Ovary (tissue), 9 donors: ENCODE measurements around the gene LRRC26. TPM values are rescaled to one million over a fixed set of nuclear protein-coding genes. Genes with fewer than 3 reads are reported as not detected.
A peak's percentile ranks its signal among the peaks of the same experiment; 100 is the strongest.

Source experiments
- DNase-seq, 5 donors: peaks; one replicate each; pipeline ENCODE4 v3.0.0-alpha.2; 2019 to 2020
- H3K27ac ChIP-seq, 2 donors: fragments of 200-600 bp; one replicate each; pipeline versions ENCODE4 v1.5.1 to v1.8.0; 2019 to 2022
- H3K27me3 ChIP-seq: fragments of 200-600 bp; one replicate; pipeline ENCODE4 v1.8.0; 2022
- H3K36me3 ChIP-seq: fragments of 200-600 bp; sonication (generic); one replicate; pipeline ENCODE4 v1.5.1; 2019
- H3K4me1 ChIP-seq: one replicate; pipeline ENCODE4 v1.8.1; 2013; ENCODE audit warnings: mild to moderate bottlenecking, moderate library complexity; ENCODE audit not compliant: insufficient read depth
- H3K4me3 ChIP-seq: fragments of 200-600 bp; sonication (generic); one replicate; pipeline ENCODE4 v1.5.1; 2017
- H3K9me3 ChIP-seq, 2 donors: fragments of 200-600 bp in 1 of 2; sonication (generic) in 1 of 2; one replicate each; pipeline versions ENCODE4 v1.5.1 to v1.8.1; 2013 to 2019; ENCODE audit warnings: mild to moderate bottlenecking in 1 of 2, moderate library complexity in 1 of 2
- EP300 ChIP-seq: sonication (generic); formaldehyde crosslinking; IDR thresholded peaks from one replicate; pipeline ENCODE4 v1.6.1; 2017; ENCODE audit warnings: antibody characterized with exemption
- POLR2A ChIP-seq: fragments of 450-650 bp; IDR thresholded peaks from one replicate; pipeline ENCODE4 v1.6.1; 2017; ENCODE audit warnings: antibody characterized with exemption, mild to moderate bottlenecking, moderate library complexity
- WGBS, 3 donors: extraction: QIAGEN DNeasy Blood & Tissue Kit in 1 of 3; methylation state at CpG; one replicate each; pipeline versions ENCODE4 v1.1.5 to v1.1.7; 2013 to 2017; 5-methylcytosine and 5-hydroxymethylcytosine counted together
- intact Hi-C, 4 donors: fragments of 100-400 bp; cut with DNase I; formaldehyde crosslinking; loops; one replicate each; pipeline versions ENCODE4 v1.11.0 to v1.15.1; 2022 to 2023
- polyA plus RNA-seq, 2 donors: library from polyadenylated mRNA; stranded (reverse); fragments of 200-250 nt in 1 of 2; fragments of 350-450 nt in 1 of 2; fragmentation: Illumina TruSeq in 1 of 2; extraction: RNeasy Lipid Tissue Mini Kit (QIAGEN cat#74804) in 1 of 2; gene quantifications; one replicate each; pipeline ENCODE4 v1.2.3, GENCODE V29; 2013 to 2014
- total RNA-seq, 7 donors: library from RNA; depleted of rRNA in 2 of 7; stranded (reverse); fragments of >200 nt in 2 of 7; fragmentation: NEBNext Ultra II Directional in 3 of 7; extraction: Animal tissue kit (Norgen Biotek cat#: 25700) in 3 of 7; gene quantifications; one replicate each; pipeline versions ENCODE4 v1.1.0 to v1.2.4, GENCODE V29; 2016 to 2023
- TF ChIP-seq, protein P1 (sequence below), 3 donors: fragments of 450-650 bp in 2 of 3; fragments of 200-600 bp in 1 of 3; IDR thresholded peaks; one replicate each; pipeline versions ENCODE4 v1.5.1 to v1.8.0; 2016 to 2022; ENCODE audit warnings: antibody characterized with exemption in 3 of 3, mild to moderate bottlenecking in 1 of 3
- donor health status: DM: no; HTN: no; CAD: no; lungs with moderate emphysema.
- donor health status: DM: no; HTN: no; CAD: no.
- donor health status: Bipolar disorder and iron deficiency.
- donor health status: DM: yes; HTN: yes; CAD: no.
- donor health status: DM: no; HTN: no; CAD: no.
- donor health status: DM: yes; HTN: yes; CAD: no.

Gene LRRC26
- total and polyA plus RNA-seq, 9 donors: 0.23 to 3.0 TPM; not detected in 7

DNA sequence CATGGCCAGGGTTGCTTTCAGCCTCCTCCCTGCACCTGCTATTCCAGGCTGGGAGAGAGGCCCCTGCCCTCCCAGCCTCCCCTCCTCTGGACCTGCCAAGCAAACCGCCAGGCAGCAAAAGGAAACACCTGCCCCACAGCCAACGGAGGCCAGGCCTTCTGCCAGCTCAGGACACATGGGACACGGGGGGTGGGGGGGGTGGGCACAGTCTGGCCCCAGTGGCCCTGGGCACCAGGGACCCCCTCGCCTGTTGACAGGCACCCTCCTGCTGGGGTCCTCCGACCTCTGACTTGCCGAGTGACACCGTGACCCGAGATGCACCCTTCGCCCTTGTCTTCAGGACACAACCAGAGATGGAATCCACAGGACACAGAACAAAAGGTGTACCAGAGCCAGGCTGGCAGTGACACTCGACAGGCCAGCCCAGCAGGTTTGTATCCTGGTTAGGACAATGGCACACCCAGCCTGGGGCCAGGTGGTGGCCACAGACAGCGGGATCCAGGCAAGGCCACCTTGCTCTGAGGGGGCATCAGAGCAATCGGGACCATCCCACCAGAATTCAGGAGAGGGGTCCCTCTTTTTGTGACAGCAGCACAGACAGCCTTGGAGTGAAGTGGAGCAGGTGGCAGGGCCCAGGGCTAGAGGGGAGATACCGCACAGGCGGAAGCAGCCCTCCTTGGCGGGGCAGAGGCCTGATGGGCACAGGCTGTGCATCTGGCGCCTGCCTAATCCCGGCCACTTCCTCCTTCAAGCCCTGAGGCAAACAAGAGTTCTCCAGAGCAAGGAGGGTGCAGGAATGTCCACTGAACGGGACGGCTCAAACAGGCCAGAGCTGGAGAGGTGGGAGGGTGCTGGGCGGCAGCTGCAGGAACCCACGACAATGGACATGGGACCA lies 3.3 kb upstream of the LRRC26 start:
- intact Hi-C loops: no loop called here
- TF ChIP-seq POLR2A: no peak
- TF ChIP-seq, protein P1, sequence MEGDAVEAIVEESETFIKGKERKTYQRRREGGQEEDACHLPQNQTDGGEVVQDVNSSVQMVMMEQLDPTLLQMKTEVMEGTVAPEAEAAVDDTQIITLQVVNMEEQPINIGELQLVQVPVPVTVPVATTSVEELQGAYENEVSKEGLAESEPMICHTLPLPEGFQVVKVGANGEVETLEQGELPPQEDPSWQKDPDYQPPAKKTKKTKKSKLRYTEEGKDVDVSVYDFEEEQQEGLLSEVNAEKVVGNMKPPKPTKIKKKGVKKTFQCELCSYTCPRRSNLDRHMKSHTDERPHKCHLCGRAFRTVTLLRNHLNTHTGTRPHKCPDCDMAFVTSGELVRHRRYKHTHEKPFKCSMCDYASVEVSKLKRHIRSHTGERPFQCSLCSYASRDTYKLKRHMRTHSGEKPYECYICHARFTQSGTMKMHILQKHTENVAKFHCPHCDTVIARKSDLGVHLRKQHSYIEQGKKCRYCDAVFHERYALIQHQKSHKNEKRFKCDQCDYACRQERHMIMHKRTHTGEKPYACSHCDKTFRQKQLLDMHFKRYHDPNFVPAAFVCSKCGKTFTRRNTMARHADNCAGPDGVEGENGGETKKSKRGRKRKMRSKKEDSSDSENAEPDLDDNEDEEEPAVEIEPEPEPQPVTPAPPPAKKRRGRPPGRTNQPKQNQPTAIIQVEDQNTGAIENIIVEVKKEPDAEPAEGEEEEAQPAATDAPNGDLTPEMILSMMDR (IDR thresholded peaks at IDR 0.05): no peak
- no peak for TF ChIP-seq EP300
- Histone ChIP-seq H3K4me3 (no peak overlapping the region), H3K27me3 (peaks cover 4% of the 10 kb centered on the region), H3K27ac (no peak overlapping the region), H3K4me1 (peaks cover 10% of the 10 kb centered on the region), H3K36me3 (no peaks in the 10 kb centered on the region), H3K9me3 (no peaks in the 10 kb centered on the region)
- WGBS, 3 donors: 60 to 65% (median 65%) methylated on average over 20 to 21 of the region's 21 CpGs
- no peak for DNase-seq

DNA sequence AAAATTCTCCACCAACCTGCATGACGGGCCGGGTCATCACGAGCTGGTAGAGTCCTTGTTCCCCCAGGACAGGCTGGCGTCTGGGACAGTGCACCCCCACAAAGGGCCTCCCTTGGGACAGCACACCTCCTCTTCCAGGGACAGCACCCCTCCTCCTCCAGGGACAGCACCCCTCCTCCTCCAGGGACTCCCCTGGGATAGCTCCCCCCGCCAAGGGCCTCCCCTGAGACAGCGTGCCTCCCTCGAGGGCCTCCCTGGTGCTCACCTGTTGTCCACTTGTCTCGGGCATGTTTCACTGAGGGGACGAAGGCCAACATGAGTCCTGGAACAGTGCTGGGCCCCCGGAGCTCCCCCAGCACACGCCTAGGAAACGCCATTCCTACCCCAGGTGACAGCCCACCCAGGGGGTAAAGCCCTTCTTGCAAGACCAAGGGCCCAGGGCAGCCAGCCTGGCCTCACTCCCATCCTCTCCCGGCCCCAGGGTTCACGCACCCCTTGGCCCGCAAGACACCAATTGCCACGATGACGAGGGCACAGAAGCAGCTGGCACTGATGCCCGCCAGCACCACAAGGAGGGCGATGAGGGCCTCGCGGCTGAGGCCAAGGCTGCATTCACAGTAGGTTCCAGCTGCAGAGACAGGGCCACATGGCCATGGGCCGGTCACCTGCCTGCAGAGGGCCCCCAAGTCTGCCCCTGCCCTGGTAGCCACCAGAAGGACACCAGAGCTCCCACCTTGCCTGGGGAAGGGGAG lies 1.5 kb upstream of the LRRC26 start:
- no peak overlapping the region for H3K27ac ChIP-seq
- intact Hi-C loops: no loop called here
- H3K27me3 ChIP-seq: peaks cover 12% of the 10 kb centered on the region
- TF ChIP-seq, protein P1 (IDR thresholded peaks at IDR 0.05): no peak
- TF ChIP-seq EP300 (no peak), POLR2A (no peak)
- WGBS, 3 donors: 73 to 80% (median 75%) methylated on average over 15 to 22 of the region's 22 CpGs
- no peaks in the 10 kb centered on the region for H3K9me3 ChIP-seq
- no peak overlapping the region for H3K4me3 ChIP-seq
- H3K4me1 ChIP-seq: peaks cover 14% of the 10 kb centered on the region
- no peaks in the 10 kb centered on the region for H3K36me3 ChIP-seq
- no peak for DNase-seq

DNA sequence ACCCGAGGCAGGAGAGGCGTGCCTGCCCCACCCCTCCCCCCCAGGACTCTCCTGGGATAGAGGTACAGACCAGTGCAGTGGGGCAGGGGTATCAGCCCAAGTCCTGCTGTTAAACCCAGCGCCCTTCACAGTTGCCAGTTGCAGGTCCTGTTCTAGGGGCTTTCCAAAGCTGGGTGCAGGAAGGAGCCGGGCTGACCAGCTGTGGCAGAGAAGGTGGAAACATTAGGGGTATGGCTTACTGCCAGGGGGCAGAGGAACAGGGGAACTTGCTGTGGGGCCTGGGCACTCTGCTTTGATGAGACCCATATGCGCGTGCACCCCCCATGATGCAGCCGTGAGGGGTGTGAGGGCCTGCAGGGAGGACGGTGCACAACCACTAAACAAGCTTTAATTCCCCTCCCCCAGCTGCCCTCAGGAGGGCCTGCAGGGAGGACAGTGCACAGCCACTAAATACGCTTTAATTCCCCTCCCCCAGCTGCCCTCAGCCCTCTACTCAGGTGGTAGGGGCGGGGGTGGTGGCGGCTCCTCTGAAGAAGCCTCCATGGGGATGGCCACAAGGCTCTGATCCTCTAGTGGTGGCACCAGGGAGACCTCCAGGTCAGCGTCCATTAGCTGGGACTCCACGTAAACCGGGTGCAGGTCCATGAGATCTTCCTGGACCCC lies 766 bp upstream of the LRRC26 start:
- no peak for TF ChIP-seq POLR2A
- no peaks in the 10 kb centered on the region for H3K9me3 ChIP-seq
- 30 to 43% (median 38%) methylated on average over 14 of the region's 14 CpGs for WGBS, 3 donors
- no peak overlapping the region for H3K4me3 ChIP-seq
- H3K36me3 ChIP-seq: no peaks in the 10 kb centered on the region
- intact Hi-C loops: no loop called here
- peaks cover 18% of the 10 kb centered on the region for H3K27me3 ChIP-seq
- H3K27ac ChIP-seq: no peak overlapping the region
- DNase-seq: no peak
- peaks cover 14% of the 10 kb centered on the region for H3K4me1 ChIP-seq

DNA sequence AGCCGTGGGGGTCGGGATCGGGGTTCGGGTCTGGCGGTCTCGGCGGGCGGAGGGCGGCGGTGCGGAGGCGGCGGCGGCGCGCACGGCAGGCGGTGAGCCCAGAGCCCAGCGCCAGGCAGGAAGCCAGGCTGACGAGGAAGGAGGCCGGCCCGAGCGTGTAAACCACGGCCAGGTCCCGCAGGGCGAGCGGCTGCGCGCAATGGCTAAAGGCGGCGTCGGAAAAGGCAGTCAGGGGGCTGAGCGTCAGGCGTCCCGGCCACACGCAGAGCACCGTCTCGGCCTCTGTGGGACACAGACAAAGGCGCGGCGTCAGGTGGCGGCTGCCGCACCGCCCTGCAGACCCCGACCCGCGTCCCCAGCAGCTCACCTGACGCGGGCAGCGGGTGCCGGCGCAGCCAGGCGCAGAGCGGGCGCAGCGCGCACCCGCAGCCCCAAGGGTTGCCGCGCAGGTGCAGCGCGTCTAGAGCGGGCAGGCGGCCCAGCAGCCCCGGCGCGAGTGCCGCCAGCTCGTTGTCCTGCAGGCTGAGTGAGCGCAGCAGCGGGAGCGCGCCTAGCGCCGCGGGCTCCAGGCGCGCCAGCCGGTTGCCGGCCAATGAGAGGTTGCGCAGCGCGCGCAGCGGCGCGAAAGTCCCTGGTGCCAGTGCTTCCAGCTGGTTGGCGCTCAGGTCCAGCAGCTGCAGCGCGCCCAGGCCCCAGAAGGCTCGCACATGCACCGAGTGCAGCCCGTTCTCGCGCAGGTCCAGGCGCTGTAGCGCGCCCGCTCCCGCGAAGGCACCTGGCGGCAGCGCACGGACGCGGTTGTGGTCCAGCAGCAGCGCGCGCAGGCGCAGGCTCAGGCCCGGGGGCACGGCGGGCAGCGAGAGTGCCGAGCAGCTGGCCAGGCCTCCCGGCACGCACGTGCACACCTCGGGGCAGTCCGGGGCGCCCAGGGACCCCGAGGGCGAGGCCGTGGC lies 671 bp downstream of the LRRC26 start:
- intact Hi-C loops: no loop called here
- no peak for DNase-seq
- H3K4me3 ChIP-seq: peak overlapping the region; percentile 18
- H3K4me1 ChIP-seq: peaks cover 14% of the 10 kb centered on the region
- no peaks in the 10 kb centered on the region for H3K9me3 ChIP-seq
- H3K36me3 ChIP-seq: no peaks in the 10 kb centered on the region
- H3K27ac ChIP-seq: no peak overlapping the region
- H3K27me3 ChIP-seq: peaks cover 25% of the 10 kb centered on the region
- WGBS, 3 donors: 1% methylated on average over 56 to 124 of the region's 124 CpGs
- TF ChIP-seq EP300 (no peak), POLR2A (no peak)
- TF ChIP-seq, protein P1 (IDR thresholded peaks at IDR 0.05): no peak
